HG02840 (cell line): ENCODE results near the gene HSD17B1.

ENCODE experiments used
- ATAC-seq: cut with Tn5 transposase; IDR thresholded peaks from one replicate; pipeline ENCODE4 v1.9.1; 2021; ENCODE audit warnings: mild to moderate bottlenecking, moderate library complexity, moderate number of reproducible peaks; ENCODE audit not compliant: unreplicated experiment, low FRiP score

HSD17B1 gene

GRCh38 chr17:42591411-42591810 lies 38.7 kb downstream of the HSD17B1 start:
- no peak for ATAC-seq

GRCh38 chr17:42596386-42596785 lies 43.7 kb downstream of the HSD17B1 start:
- no peak for ATAC-seq

GRCh38 chr17:42598905-42599304 lies 46.2 kb downstream of the HSD17B1 start:
- no peak for ATAC-seq

GRCh38 chr17:42603318-42603717 lies 50.6 kb downstream of the HSD17B1 start:
- ATAC-seq: no peak
